CD4-positive, alpha-beta T cell (primary cell): Measurements from ENCODE around the gene CHL1. TPM values are rescaled to one million over a fixed set of nuclear protein-coding genes. Genes with fewer than 3 reads are reported as not detected.

Experiments used
- ATAC-seq: fragments of 200-7000 bp; cut with Tn5 transposase; one replicate; pipeline ENCODE4 v1.10.0; 2022; ENCODE audit warnings: mild to moderate bottlenecking; ENCODE audit not compliant: poor library complexity
- CTCF ChIA-PET: fragments of 350-600 bp; sonication (Branson Sonifier 250); formaldehyde crosslinking; loops from one replicate; lab custom pipeline; 2021; ENCODE audit warnings: antibody characterized with exemption, inconsistent platforms; lab: Charles Lee
- POLR2A ChIA-PET: fragments of 350-600 bp; sonication (Branson Sonifier 250); formaldehyde crosslinking; loops from one replicate; lab custom pipeline; 2021; ENCODE audit warnings: antibody characterized with exemption, inconsistent platforms; lab: Charles Lee
- DNase-seq, 14 experiments: peaks; one replicate each; pipeline ENCODE4 v3.0.0-alpha.2; 2013 to 2020; ENCODE audit warnings: mixed read lengths in 2 of 14
- H3K27ac ChIP-seq, 2 donors: one replicate each; pipeline versions ENCODE4 v1.5.1 to v1.7.0; 2013; ENCODE audit warnings: low read length in 2 of 2, low read depth in 1 of 2, mild to moderate bottlenecking in 1 of 2
- H3K27me3 ChIP-seq, 2 experiments: 1 replicate in 1 of 2; 2 replicates in 1 of 2; pipeline versions ENCODE4 v1.6.1 to v1.7.0; 2013; ENCODE audit warnings: low read length in 2 of 2, control low read depth in 1 of 2, mild to moderate bottlenecking in 1 of 2, moderate library complexity in 1 of 2; ENCODE audit not compliant: insufficient read depth in 2 of 2, control insufficient read depth in 1 of 2
- H3K36me3 ChIP-seq: one replicate; pipeline ENCODE4 v1.6.1; 2013; ENCODE audit warnings: low read length, control low read depth; ENCODE audit not compliant: insufficient read depth
- H3K4me1 ChIP-seq: one replicate; pipeline ENCODE4 v1.6.1; 2013; ENCODE audit warnings: low read length, control low read depth; ENCODE audit not compliant: insufficient read depth
- H3K4me3 ChIP-seq: one replicate; pipeline ENCODE4 v1.5.1; 2013; ENCODE audit warnings: mild to moderate bottlenecking, low read length, moderate library complexity
- H3K9me3 ChIP-seq, 2 experiments: 1 replicate in 1 of 2; 2 replicates in 1 of 2; pipeline versions ENCODE4 v1.6.1 to v1.7.0; 2013; ENCODE audit warnings: low read length in 2 of 2, mild to moderate bottlenecking in 2 of 2, control low read depth in 1 of 2, moderate library complexity in 1 of 2; ENCODE audit not compliant: control insufficient read depth in 1 of 2, insufficient read depth in 1 of 2
- H3K27ac Mint-ChIP-seq: one replicate; pipeline ENCODE4 v1.8.0; 2020; ENCODE audit warnings: mixed read lengths
- H3K27me3 Mint-ChIP-seq: one replicate; pipeline ENCODE4 v1.8.0; 2021; ENCODE audit warnings: mixed read lengths
- H3K36me3 Mint-ChIP-seq: one replicate; pipeline ENCODE4 v1.8.0; 2021; ENCODE audit warnings: low read depth, mixed read lengths
- H3K4me1 Mint-ChIP-seq: one replicate; pipeline ENCODE4 v1.8.0; 2021; ENCODE audit warnings: low read depth, mixed read lengths
- H3K4me3 Mint-ChIP-seq: one replicate; pipeline ENCODE4 v1.8.0; 2020; ENCODE audit warnings: mild to moderate bottlenecking, mixed read lengths
- H3K9me3 Mint-ChIP-seq: one replicate; pipeline ENCODE4 v1.8.0; 2020; ENCODE audit warnings: mixed read lengths
- intact Hi-C, 2 experiments: fragments of 100-400 bp; cut with DNase I in 1 of 2; cut with micrococcal nuclease in 1 of 2; formaldehyde crosslinking; loops; one replicate each; pipeline versions ENCODE4 v1.15.1 to v1.9.0; 2023 to 2025; cut with DNase I, micrococcal nuclease
- total RNA-seq, 174 experiments: library from RNA in 2 of 174; stranded (reverse) in 2 of 174; gene quantifications; one replicate each; pipeline ENCODE4 v1.2.3 and lab custom pipeline; 2021 to 2026
- TF ChIP-seq, protein P1 (sequence below): fragments of 200-600 bp; IDR thresholded peaks from one replicate; pipeline ENCODE4 v1.8.0; 2022; ENCODE audit warnings: antibody characterized with exemption, mild to moderate bottlenecking

CHL1 gene
- total RNA-seq, 2 experiments from 2014 or later = not detected

DNA sequence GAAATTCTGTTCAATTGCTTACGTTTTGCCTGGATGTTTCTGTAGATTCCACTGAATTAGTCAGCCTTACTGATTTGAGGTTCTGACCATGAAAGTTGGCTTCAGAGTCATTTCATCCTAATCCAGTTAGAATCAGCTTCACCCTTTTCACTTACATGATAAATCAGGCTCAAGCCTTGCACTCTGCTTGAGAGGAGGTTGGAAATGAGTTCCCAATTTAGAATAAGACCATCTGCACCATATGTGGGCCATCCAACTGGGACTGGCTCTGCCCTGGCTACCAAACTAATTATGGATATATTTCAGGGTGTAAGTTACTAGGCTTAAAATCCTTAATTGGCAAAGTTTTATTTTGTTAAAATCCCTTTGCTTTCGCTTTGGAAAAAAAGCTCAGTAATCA lies 255.7 kb downstream of the CHL1 start:
- Mint-ChIP-seq H3K9me3 (peaks cover 4% of the 10 kb centered on the region), H3K27ac (no peak overlapping the region), H3K4me3 (no peak overlapping the region), H3K4me1 (no peaks in the 10 kb centered on the region), H3K36me3 (no peaks in the 10 kb centered on the region), H3K27me3 (no peaks in the 10 kb centered on the region)
- Histone ChIP-seq H3K9me3 (no peaks in the 10 kb centered on the region), H3K36me3 (no peaks in the 10 kb centered on the region), H3K4me1 (no peaks in the 10 kb centered on the region), H3K27me3 (no peaks in the 10 kb centered on the region), H3K4me3 (no peak overlapping the region), H3K27ac (no peak overlapping the region)
- ATAC-seq (no peak), DNase-seq (no peak)
- TF ChIP-seq, protein P1, sequence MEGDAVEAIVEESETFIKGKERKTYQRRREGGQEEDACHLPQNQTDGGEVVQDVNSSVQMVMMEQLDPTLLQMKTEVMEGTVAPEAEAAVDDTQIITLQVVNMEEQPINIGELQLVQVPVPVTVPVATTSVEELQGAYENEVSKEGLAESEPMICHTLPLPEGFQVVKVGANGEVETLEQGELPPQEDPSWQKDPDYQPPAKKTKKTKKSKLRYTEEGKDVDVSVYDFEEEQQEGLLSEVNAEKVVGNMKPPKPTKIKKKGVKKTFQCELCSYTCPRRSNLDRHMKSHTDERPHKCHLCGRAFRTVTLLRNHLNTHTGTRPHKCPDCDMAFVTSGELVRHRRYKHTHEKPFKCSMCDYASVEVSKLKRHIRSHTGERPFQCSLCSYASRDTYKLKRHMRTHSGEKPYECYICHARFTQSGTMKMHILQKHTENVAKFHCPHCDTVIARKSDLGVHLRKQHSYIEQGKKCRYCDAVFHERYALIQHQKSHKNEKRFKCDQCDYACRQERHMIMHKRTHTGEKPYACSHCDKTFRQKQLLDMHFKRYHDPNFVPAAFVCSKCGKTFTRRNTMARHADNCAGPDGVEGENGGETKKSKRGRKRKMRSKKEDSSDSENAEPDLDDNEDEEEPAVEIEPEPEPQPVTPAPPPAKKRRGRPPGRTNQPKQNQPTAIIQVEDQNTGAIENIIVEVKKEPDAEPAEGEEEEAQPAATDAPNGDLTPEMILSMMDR = no peak
- POLR2A ChIA-PET = no interaction called here
- CTCF ChIA-PET = no interaction called here
- intact Hi-C loops = no loop called here

DNA sequence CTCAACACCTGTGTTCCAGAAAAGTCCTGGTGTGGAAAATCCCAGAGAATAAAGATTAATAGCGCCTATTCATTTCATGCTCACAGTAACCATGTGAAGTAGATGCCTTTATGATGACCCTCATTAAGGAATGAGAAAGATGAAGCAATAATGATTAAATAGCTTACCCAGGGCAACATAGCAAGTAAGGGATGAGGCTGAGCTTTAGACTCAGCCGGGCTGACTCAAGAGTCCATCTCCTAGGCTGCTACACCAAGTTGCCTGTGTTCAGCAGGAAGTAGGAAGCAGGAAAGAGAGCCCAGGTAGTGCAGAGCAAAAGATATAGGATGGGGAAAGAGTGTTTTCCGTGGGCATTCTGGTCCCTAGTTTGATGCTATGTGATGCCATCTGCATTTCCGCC lies 256.5 kb downstream of the CHL1 start:
- no peaks in the 10 kb centered on the region for H3K9me3 ChIP-seq
- H3K4me3 ChIP-seq = no peak overlapping the region
- no peaks in the 10 kb centered on the region for H3K4me1 ChIP-seq
- DNase-seq (no peak), ATAC-seq (no peak)
- Mint-ChIP-seq H3K9me3 (peaks cover 4% of the 10 kb centered on the region), H3K27me3 (no peaks in the 10 kb centered on the region), H3K4me3 (no peak overlapping the region), H3K4me1 (no peaks in the 10 kb centered on the region), H3K36me3 (no peaks in the 10 kb centered on the region), H3K27ac (no peak overlapping the region)
- ChIA-PET POLR2A (no interaction called here), CTCF (no interaction called here)
- no peaks in the 10 kb centered on the region for H3K36me3 ChIP-seq
- H3K27me3 ChIP-seq = no peaks in the 10 kb centered on the region
- H3K27ac ChIP-seq = no peak overlapping the region
- intact Hi-C loops = no loop called here
- TF ChIP-seq, protein P1 = no peak

GRCh38 chr3:454986-455385 lies 258.4 kb downstream of the CHL1 start:
- Mint-ChIP-seq H3K4me3 (no peak overlapping the region), H3K4me1 (no peaks in the 10 kb centered on the region), H3K36me3 (no peaks in the 10 kb centered on the region), H3K27ac (no peak overlapping the region), H3K9me3 (no peaks in the 10 kb centered on the region), H3K27me3 (no peaks in the 10 kb centered on the region)
- ChIA-PET POLR2A (no interaction called here), CTCF (no interaction called here)
- Histone ChIP-seq H3K9me3 (no peaks in the 10 kb centered on the region), H3K36me3 (no peaks in the 10 kb centered on the region), H3K27ac (no peak overlapping the region), H3K4me3 (no peak overlapping the region), H3K27me3 (no peaks in the 10 kb centered on the region), H3K4me1 (no peaks in the 10 kb centered on the region)
- DNase-seq (no peak), ATAC-seq (no peak)
- intact Hi-C loops = no loop called here
- TF ChIP-seq, protein P1 = no peak
